A673 (cell line): ENCODE data around the gene CALCOCO2. TPM values are rescaled to one million over a fixed set of nuclear protein-coding genes. Genes with fewer than 3 reads are reported as not detected.

Experiments used
- BruUV-seq: library from RNA; stranded (reverse); fragments of 400-500 nt; replicated peaks from 2 replicates; lab custom pipeline; 2021; lab: Mats Ljungman, UMichigan
- CTCF ChIA-PET: fragments of 300-600 bp; sonication (Branson Sonifier 250); formaldehyde crosslinking; loops from one replicate; lab custom pipeline; 2022; ENCODE audit warnings: antibody characterized with exemption; lab: Charles Lee
- POLR2A ChIA-PET: fragments of 300-600 bp; sonication (Branson Sonifier 250); formaldehyde crosslinking; loops from one replicate; lab custom pipeline; 2022; ENCODE audit warnings: antibody characterized with exemption; ENCODE audit not compliant: low non-redundant PET; lab: Charles Lee
- DNase-seq: peaks from one replicate; pipeline ENCODE4 v3.0.0-alpha.2; 2015; ENCODE audit warnings: low spot score
- H3K27ac ChIP-seq: fragments of 200-600 bp; sonication (generic); 2 replicates; pipeline ENCODE4 v1.5.1; 2016; ENCODE audit warnings: mixed run types, low read depth, mild to moderate bottlenecking, mixed read lengths, antibody characterized with exemption, low read length; ENCODE audit not compliant: poor library complexity, severe bottlenecking
- H3K27me3 ChIP-seq: fragments of 200-600 bp; sonication (generic); replicated peaks from 2 replicates; pipeline ENCODE4 v1.6.1; 2017; ENCODE audit warnings: mixed run types, low read depth, mild to moderate bottlenecking, mixed read lengths, antibody characterized with exemption, low read length; ENCODE audit not compliant: insufficient read depth, poor library complexity
- H3K36me3 ChIP-seq: fragments of 200-600 bp; sonication (generic); 2 replicates; pipeline ENCODE4 v1.6.1; 2016; ENCODE audit warnings: mixed run types, mild to moderate bottlenecking, mixed read lengths, antibody characterized with exemption, low read length; ENCODE audit not compliant: insufficient read depth, poor library complexity, severe bottlenecking
- H3K4me1 ChIP-seq: fragments of 200-600 bp; sonication (generic); 2 replicates; pipeline ENCODE4 v1.6.1; 2017; ENCODE audit warnings: mixed run types, mild to moderate bottlenecking, mixed read lengths, antibody characterized with exemption, low read length; ENCODE audit not compliant: insufficient read depth, poor library complexity, severe bottlenecking
- H3K4me3 ChIP-seq: fragments of 200-600 bp; sonication (generic); 2 replicates; pipeline ENCODE4 v1.5.1; 2016; ENCODE audit warnings: low read depth, mixed run types, mild to moderate bottlenecking, mixed read lengths, low read length; ENCODE audit not compliant: poor library complexity, severe bottlenecking
- H3K9me3 ChIP-seq: fragments of 200-600 bp; sonication (generic); 2 replicates; pipeline ENCODE4 v1.6.1; 2016; ENCODE audit warnings: mixed run types, low read depth, mild to moderate bottlenecking, mixed read lengths, antibody characterized with exemption, low read length; ENCODE audit not compliant: poor library complexity, severe bottlenecking
- CTCF ChIP-seq: fragments of 300-800, 200-600 bp; sonication (generic); conservative IDR thresholded peaks from 2 replicates; pipeline ENCODE4 v1.5.1; 2017; ENCODE audit warnings: low read depth, mild to moderate bottlenecking, antibody characterized with exemption, low read length, moderate library complexity, mixed read lengths
- EZH2 ChIP-seq: fragments of 200-600 bp; sonication (generic); IDR thresholded peaks from 2 replicates; pipeline ENCODE4 v1.6.1; 2017; ENCODE audit warnings: borderline replicate concordance, low read depth, mild to moderate bottlenecking, mixed read lengths, antibody characterized with exemption, low read length; ENCODE audit not compliant: poor library complexity, severe bottlenecking
- intact Hi-C: fragments of 100-400 bp; cut with micrococcal nuclease; formaldehyde crosslinking; loops from one replicate; pipeline ENCODE4 v1.10.0; 2022; ENCODE audit not compliant: unreplicated experiment
- total RNA-seq: library from RNA; stranded (reverse); gene quantifications from 2 replicates; pipeline ENCODE4 v1.2.3, GENCODE V29; 2021

CALCOCO2 gene
- total RNA-seq, 1 experiment from 2014 or later, result 88.4 TPM

GRCh38 chr17:48856122-48856821, 25.4 kb downstream of the CALCOCO2 start:
- H3K27me3 ChIP-seq, result no peaks in the 10 kb centered on the region
- TF ChIP-seq EZH2 (no peak), CTCF (no peak)
- H3K36me3 ChIP-seq, result peaks cover 28% of the 10 kb centered on the region
- H3K4me1 ChIP-seq, result no peaks in the 10 kb centered on the region
- POLR2A ChIA-PET, result no interaction called here
- no TSS peak for BruUV-seq
- no peaks in the 10 kb centered on the region for H3K9me3 ChIP-seq
- CTCF ChIA-PET, result no interaction called here
- intact Hi-C loops, result no loop called here
- no peak for DNase-seq
- no peak overlapping the region for H3K27ac ChIP-seq
- no peak overlapping the region for H3K4me3 ChIP-seq

- Histone ChIP-seq H3K27me3 (no peaks in the 10 kb centered on the region), H3K4me1 (no peaks in the 10 kb centered on the region), H3K4me3 (no peak overlapping the region), H3K9me3 (no peaks in the 10 kb centered on the region), H3K36me3 (peaks cover 23% of the 10 kb centered on the region), H3K27ac (no peak overlapping the region)
- DNase-seq, result no peak
- POLR2A ChIA-PET, result no interaction called here
- intact Hi-C loops, result no loop called here
- BruUV-seq, result no TSS peak
- no peak for TF ChIP-seq EZH2
- peak; percentile 31 for TF ChIP-seq CTCF
- CTCF ChIA-PET, result interaction anchor here (0.6 kb wide), 1 partner anchor 15 kb away, joined by 8 read pairs; no protein-coding TSS in a partner anchor
Measured at GRCh38 chr17:48860034-48860433, 29.2 kb downstream of the CALCOCO2 start.

- Histone ChIP-seq H3K4me1 (no peaks in the 10 kb centered on the region), H3K36me3 (peaks cover 23% of the 10 kb centered on the region), H3K4me3 (no peak overlapping the region), H3K27me3 (no peaks in the 10 kb centered on the region), H3K9me3 (no peaks in the 10 kb centered on the region), H3K27ac (no peak overlapping the region)
- DNase-seq, result no peak
- TF ChIP-seq CTCF (no peak), EZH2 (no peak)
- POLR2A ChIA-PET, result no interaction called here
- BruUV-seq, result no TSS peak
- CTCF ChIA-PET, result interaction anchor here (0.5 to 0.6 kb wide), 2 partner anchors 15 to 22 kb away, joined by 8 read pairs; no protein-coding TSS in a partner anchor
- intact Hi-C loops, result no loop called here
Measured at GRCh38 chr17:48860456-48860855, 29.6 kb downstream of the CALCOCO2 start.
